ENCODE measurements around the gene P2RX3. TPM values are rescaled to one million over a fixed set of nuclear protein-coding genes. Genes with fewer than 3 reads are reported as not detected.

Gene P2RX3
- total and polyA plus RNA-seq, 10 donors: not detected

GRCh38 chr11:57395905-57396623 is 57.9 kb downstream of the P2RX3 start:
- DNase-seq: no peak
- H3K4me1 ChIP-seq: no peaks in the 10 kb centered on the region
- no peaks in the 10 kb centered on the region for H3K27me3 ChIP-seq (replicated peaks in 1 of 7)
- intact Hi-C loops (cut with DNase I; ENCODE audit: low total_unique reads): no loop called here
- H3K9me3 ChIP-seq: no peaks in the 10 kb centered on the region
- H3K27ac ChIP-seq: no peak overlapping the region
- no peak overlapping the region for H3K4me3 ChIP-seq
- 70 to 85% (median 79%) methylated on average over 11 of the region's 11 CpGs for WGBS, 5 donors
- H3K36me3 ChIP-seq: no peaks in the 10 kb centered on the region
- TF ChIP-seq POLR2A (IDR thresholded peaks at IDR 0.05) (no peak), POLR2AphosphoS5 (IDR thresholded peaks at IDR 0.05) (no peak), CTCF (IDR thresholded peaks at IDR 0.05 in 8 of 11, conservative IDR thresholded peaks at IDR 0.05 in 3 of 11) (no peak)

DNA sequence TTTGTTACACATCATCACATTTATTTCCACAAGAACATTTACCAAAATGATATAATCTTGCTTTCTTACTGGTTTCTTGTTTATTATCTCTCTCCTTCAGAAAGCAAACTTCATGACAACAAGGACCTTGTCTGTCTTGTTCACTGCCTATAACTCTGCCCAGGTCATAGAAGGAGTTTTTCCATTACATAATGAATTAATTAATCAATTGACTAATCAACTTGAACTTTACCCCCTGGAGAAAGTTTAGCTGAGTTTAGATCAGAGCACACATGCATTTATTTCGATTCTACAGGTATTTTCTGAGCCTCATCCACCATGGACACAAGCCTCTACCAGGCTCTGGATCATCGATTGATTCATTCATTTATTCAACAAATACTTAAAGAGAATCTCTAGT is 58.6 kb downstream of the P2RX3 start:
- no peak for TF ChIP-seq POLR2A (IDR thresholded peaks at IDR 0.05)
- TF ChIP-seq POLR2AphosphoS5 (IDR thresholded peaks at IDR 0.05): no peak
- TF ChIP-seq CTCF (IDR thresholded peaks at IDR 0.05 in 8 of 11, conservative IDR thresholded peaks at IDR 0.05 in 3 of 11): no peak
- Histone ChIP-seq H3K9me3 (no peaks in the 10 kb centered on the region), H3K27me3 (replicated peaks in 1 of 7) (no peaks in the 10 kb centered on the region), H3K4me3 (no peak overlapping the region), H3K36me3 (no peaks in the 10 kb centered on the region), H3K4me1 (no peaks in the 10 kb centered on the region), H3K27ac (no peak overlapping the region)
- intact Hi-C loops (cut with DNase I; ENCODE audit: low total_unique reads): no loop called here
- 72 to 86% (median 82%) methylated on average over 2 of the region's 2 CpGs for WGBS, 5 donors
- no peak for DNase-seq

DNA sequence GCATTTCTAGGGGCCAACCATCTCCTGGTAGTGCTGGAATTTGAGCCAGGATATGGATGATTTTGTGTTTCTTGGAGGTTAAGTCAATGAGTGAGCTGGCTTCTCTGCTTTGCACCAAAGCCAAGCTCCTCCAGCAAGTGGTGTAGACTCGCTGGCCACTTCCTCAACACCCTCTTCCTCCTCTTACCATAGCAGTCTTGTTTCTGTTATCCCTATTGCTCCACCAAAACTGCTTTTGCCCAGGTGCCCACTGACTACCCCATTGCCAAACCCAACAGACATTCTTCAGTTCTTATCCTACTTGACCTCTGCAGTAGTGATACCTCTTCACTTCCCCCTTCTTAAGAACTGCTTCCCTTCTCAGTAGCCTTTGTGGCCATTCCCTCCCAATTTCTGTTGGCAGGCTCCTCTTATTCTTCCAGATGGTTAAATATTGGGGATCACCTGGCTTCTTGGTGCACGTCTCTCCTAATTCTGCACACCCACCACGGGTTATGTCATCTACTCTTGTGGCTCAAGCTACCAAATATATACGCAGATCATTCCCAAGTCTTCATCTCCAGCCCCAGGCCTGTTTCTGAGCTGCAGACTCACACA is 59.3 kb downstream of the P2RX3 start:
- WGBS, 5 donors: 46 to 80% (median 61%) methylated on average over 4 of the region's 4 CpGs
- H3K27ac ChIP-seq: no peak overlapping the region
- H3K4me1 ChIP-seq: no peaks in the 10 kb centered on the region
- no peaks in the 10 kb centered on the region for H3K27me3 ChIP-seq (replicated peaks in 1 of 7)
- no peak overlapping the region for H3K4me3 ChIP-seq
- DNase-seq: no peak
- intact Hi-C loops (cut with DNase I; ENCODE audit: low total_unique reads): no loop called here
- TF ChIP-seq POLR2A (IDR thresholded peaks at IDR 0.05) (no peak), CTCF (IDR thresholded peaks at IDR 0.05 in 8 of 11, conservative IDR thresholded peaks at IDR 0.05 in 3 of 11) (no peak)
- H3K36me3 ChIP-seq: no peaks in the 10 kb centered on the region
- no peaks in the 10 kb centered on the region for H3K9me3 ChIP-seq

GRCh38 chr11:57399221-57399620 is 61.1 kb downstream of the P2RX3 start:
- DNase-seq: no peak
- H3K4me3 ChIP-seq: no peak overlapping the region
- H3K9me3 ChIP-seq: no peaks in the 10 kb centered on the region
- WGBS, 5 donors: 70 to 90% (median 76%) methylated on average over 5 of the region's 5 CpGs
- no peaks in the 10 kb centered on the region for H3K4me1 ChIP-seq
- no peaks in the 10 kb centered on the region for H3K27me3 ChIP-seq (replicated peaks in 1 of 7)
- H3K27ac ChIP-seq: no peak overlapping the region
- intact Hi-C loops (cut with DNase I; ENCODE audit: low total_unique reads): no loop called here
- no peaks in the 10 kb centered on the region for H3K36me3 ChIP-seq
- TF ChIP-seq CTCF (IDR thresholded peaks at IDR 0.05 in 8 of 11, conservative IDR thresholded peaks at IDR 0.05 in 3 of 11) (no peak), POLR2A (IDR thresholded peaks at IDR 0.05) (no peak), POLR2AphosphoS5 (IDR thresholded peaks at IDR 0.05) (no peak)

Data from spleen (tissue), 11 donors.